GM10248 (cell line): ENCODE measurements around the gene MSI2.

ENCODE experiments used
- CTCF ChIA-PET: fragments of 300-600 bp; sonication (Branson Sonifier 250); formaldehyde crosslinking; extraction: SDS; loops from one replicate; lab custom pipeline; 2021; ENCODE audit warnings: antibody characterized with exemption; lab: Yijun Ruan, JAX
- POLR2A ChIA-PET: fragments of 350-650 bp; sonication (Branson Sonifier 250); formaldehyde crosslinking; extraction: SDS; loops from one replicate; lab custom pipeline; 2020; ENCODE audit warnings: antibody characterized with exemption; lab: Yijun Ruan, JAX
- DNase-seq: peaks from one replicate; pipeline ENCODE4 v3.0.0; 2012; ENCODE audit errors: extremely low spot score
- TF ChIP-seq, protein P1 (sequence below): IDR thresholded peaks from 2 replicates; pipeline ENCODE4 v1.5.1; 2012; ENCODE audit warnings: mild to moderate bottlenecking, low read depth; ENCODE audit errors: extremely low read depth, missing control alignments, control extremely low read depth

Gene MSI2

DNA sequence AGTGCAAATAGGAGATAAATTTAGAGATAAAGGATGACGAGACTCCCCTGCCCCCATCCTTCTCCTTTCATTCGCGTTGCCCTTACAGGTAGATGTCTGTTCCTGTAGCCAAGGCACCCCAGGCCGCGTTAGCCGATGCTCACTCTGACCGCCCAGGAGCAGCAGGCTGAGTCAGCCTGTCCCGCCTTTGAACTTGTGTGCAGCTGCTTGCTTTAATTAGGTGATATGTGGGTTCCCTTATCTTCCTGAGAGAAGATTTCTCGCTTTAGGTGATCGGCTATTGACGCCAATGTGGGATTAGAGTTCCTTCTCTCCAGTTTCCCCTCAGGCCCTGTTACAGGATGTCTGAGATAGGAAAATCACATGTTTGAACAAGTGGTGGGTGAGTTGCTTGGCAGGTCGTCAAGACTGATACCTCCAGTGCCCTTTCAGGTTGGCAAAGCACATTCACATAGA is 119.5 kb downstream of the MSI2 start:
- no peak for DNase-seq

DNA sequence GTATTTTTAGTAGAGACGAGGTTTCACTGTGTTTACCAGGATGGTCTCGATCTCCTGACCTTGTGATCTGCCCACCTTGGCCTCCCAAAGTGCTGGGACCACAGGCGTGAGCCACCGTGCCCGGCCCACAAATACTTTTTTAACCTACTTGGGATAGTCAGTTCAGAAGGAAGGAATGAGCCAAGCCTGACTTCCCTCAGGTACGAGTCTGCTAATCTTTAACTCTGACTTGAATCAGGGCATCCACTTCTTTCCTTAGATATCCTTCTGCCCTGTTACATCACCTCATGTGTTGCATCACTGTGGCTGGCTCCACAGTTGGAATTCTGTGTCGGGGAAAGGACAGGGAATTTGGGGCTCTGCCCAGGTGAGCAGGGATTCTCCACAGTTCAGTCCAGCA is 120.8 kb downstream of the MSI2 start:
- ChIA-PET POLR2A (no interaction called here), CTCF (no interaction called here)
- no peak for DNase-seq
- TF ChIP-seq, protein P1, sequence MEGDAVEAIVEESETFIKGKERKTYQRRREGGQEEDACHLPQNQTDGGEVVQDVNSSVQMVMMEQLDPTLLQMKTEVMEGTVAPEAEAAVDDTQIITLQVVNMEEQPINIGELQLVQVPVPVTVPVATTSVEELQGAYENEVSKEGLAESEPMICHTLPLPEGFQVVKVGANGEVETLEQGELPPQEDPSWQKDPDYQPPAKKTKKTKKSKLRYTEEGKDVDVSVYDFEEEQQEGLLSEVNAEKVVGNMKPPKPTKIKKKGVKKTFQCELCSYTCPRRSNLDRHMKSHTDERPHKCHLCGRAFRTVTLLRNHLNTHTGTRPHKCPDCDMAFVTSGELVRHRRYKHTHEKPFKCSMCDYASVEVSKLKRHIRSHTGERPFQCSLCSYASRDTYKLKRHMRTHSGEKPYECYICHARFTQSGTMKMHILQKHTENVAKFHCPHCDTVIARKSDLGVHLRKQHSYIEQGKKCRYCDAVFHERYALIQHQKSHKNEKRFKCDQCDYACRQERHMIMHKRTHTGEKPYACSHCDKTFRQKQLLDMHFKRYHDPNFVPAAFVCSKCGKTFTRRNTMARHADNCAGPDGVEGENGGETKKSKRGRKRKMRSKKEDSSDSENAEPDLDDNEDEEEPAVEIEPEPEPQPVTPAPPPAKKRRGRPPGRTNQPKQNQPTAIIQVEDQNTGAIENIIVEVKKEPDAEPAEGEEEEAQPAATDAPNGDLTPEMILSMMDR = no peak

More for the DNA sequence above, 119.5 kb downstream of the MSI2 start:
- ChIA-PET POLR2A (no interaction called here), CTCF (no interaction called here)
- TF ChIP-seq, protein P1 = no peak

DNA sequence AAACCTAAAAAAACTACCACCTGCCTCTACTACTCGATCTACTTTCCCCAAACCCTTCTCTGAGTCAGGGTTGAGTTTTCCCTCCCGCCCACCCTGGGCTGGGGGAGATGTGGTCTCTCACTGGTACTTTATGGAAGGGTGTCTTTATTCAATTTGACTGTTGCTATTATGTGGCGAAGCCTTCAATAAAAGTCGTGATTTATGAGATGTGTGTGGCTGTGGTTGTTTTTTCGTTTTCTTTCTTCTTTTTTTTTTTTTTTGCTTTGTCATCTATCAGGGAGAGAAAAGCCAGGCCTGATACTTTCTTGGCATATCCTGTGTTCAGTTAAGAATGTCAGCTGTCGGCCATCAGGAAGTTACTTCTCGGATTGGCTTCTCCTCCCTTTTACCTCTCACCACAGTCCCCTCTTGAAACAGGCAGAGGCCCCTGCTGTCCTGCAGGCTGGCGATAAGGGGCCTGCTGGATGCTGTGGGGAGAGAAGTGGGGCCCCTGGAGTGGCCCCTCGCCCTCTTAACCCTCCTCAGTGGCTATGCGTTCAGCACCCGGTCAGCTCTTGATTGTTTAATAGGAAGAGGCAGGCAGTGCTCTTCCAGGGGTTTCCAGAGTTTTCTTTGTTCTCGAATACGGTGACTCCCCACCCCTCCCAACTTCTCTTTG is 123.0 kb downstream of the MSI2 start:
- POLR2A ChIA-PET = interaction anchor here (0.7 kb wide), 1 partner anchor 62 kb away, joined by 5 read pairs; no protein-coding TSS in a partner anchor
- CTCF ChIA-PET = no interaction called here
- TF ChIP-seq, protein P1 = no peak
- DNase-seq = no peak

DNA sequence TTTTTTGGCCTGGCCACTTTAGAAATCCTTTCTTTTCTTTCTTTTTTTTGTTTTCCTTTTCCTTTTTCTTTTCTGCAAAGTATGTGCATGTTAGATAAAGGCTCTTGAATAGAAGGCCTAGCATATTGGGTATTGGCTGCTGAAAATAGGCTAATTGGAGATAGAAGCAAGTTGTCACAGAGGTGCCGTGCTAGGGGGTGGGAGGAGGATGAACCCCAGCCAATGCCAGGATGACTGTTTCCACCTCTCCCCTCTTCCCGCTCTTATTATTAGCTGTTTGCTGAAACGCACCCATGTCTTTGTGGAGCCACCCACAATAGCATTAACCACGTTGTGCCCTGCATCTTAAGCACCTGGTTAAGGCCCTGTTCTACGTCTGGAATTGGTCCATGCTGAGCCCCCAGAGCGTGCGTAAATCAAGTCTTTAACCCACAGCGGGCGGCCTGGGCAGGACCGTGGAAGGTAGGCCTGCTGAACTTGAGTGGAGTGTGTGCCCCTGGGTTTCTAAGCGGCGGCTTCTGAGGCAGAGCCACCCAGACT is 123.6 kb downstream of the MSI2 start:
- POLR2A ChIA-PET = interaction anchor here (0.7 kb wide), 1 partner anchor 61 kb away, joined by 5 read pairs; no protein-coding TSS in a partner anchor
- no peak for DNase-seq
- TF ChIP-seq, protein P1 = no peak
- CTCF ChIA-PET = no interaction called here

DNA sequence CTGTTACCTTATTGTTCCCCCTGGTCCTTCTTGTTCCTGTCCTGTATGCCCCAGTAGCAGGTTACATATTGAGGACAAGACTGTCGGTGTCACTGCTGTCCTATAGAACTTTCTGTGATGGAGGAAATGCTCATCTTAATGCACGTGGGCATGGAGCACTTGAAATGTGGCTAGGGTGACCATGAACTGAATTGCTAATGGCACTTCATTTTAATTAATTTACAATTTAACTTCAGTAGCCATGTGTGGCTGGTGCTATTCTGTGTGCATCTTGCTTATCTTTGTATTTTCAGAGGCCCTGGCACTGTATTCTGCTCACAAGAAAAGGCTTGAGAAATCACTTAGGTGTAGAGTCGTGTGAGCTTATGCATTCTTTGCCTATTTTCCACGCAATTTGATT is 125.2 kb downstream of the MSI2 start:
- ChIA-PET POLR2A (no interaction called here), CTCF (no interaction called here)
- TF ChIP-seq, protein P1 = no peak
- no peak for DNase-seq

DNA sequence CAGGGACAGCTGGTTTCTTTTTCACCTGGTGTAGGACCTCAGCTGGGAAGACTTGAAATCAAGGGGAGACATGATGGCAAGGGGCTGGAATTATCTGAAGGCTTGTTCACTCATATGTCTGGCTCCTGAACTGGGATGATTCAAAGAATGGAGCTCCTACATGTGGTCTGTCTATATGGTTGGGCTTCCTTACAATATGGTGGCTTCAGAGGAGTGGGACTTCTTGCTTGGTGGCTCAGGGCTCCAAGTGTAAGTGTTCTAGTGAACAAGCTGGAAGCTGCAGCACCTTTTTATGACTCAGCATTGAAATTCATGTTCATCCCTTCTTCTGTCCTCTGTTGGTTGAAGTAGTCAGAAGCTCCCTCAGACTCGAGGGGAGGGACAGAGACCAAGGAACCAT is 127.9 kb downstream of the MSI2 start:
- TF ChIP-seq, protein P1 = no peak
- no peak for DNase-seq
- POLR2A ChIA-PET = no interaction called here
- CTCF ChIA-PET = interaction anchor here (1.3 to 1.8 kb wide), 3 partner anchors 16 to 18 kb away, joined by 4 to 6 read pairs (median 5); no protein-coding TSS in a partner anchor
